Gastrocnemius medialis (tissue), 4 donors: ENCODE results near the gene KRT80.

Source experiments
- POLR2A ChIP-seq, 2 donors: fragments of 450-650 bp; IDR thresholded peaks; one replicate each; pipeline ENCODE4 v1.6.1; 2017; ENCODE audit warnings: antibody characterized with exemption in 2 of 2, mild to moderate bottlenecking in 2 of 2, moderate library complexity in 2 of 2
- TF ChIP-seq, protein P1 (sequence below), 5 experiments: fragments of 450-650 bp in 3 of 5; fragments of 200-600 bp in 2 of 5; sonication (generic) in 2 of 5; IDR thresholded peaks in 4 of 5; conservative IDR thresholded peaks in 1 of 5; 1 replicate in 4 of 5; 2 replicates in 1 of 5; pipeline ENCODE4 v1.5.1; 2016 to 2019; ENCODE audit warnings: antibody characterized with exemption in 5 of 5, mild to moderate bottlenecking in 3 of 5, moderate library complexity in 3 of 5

DNA sequence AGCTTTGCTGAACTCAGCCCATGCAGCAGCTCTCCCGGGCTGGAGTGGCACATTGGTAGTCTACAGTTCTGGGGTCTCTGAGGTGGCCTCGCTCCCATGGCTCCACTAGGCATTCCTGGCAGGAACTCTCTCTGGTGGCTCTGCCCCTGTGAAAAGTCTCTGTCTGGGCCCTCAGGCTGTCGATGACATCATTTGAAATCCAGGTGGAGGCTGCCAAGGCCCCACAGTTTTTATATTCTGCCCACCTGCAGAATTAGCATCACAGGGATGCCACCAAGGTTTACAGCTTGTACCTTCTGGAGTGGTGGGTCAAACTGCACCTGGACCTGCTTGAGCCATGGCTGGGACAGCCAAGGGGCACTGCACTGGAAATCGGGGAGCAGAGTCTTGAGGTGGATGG lies 31.6 kb downstream of the KRT80 start:
- TF ChIP-seq, protein P1, sequence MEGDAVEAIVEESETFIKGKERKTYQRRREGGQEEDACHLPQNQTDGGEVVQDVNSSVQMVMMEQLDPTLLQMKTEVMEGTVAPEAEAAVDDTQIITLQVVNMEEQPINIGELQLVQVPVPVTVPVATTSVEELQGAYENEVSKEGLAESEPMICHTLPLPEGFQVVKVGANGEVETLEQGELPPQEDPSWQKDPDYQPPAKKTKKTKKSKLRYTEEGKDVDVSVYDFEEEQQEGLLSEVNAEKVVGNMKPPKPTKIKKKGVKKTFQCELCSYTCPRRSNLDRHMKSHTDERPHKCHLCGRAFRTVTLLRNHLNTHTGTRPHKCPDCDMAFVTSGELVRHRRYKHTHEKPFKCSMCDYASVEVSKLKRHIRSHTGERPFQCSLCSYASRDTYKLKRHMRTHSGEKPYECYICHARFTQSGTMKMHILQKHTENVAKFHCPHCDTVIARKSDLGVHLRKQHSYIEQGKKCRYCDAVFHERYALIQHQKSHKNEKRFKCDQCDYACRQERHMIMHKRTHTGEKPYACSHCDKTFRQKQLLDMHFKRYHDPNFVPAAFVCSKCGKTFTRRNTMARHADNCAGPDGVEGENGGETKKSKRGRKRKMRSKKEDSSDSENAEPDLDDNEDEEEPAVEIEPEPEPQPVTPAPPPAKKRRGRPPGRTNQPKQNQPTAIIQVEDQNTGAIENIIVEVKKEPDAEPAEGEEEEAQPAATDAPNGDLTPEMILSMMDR (IDR thresholded peaks at IDR 0.05 in 4 of 5, conservative IDR thresholded peaks at IDR 0.05 in 1 of 5) = no peak
- no peak for TF ChIP-seq POLR2A (IDR thresholded peaks at IDR 0.05)
